Urothelium cell line (cell line): ENCODE data around the gene LAS1L.
"Not testable (repeated sequence)": the region's sequence is repeated elsewhere in the genome, so short reads cannot be mapped to it uniquely, and the experiment has no call there.

ENCODE experiments used
- DNase-seq: peaks from one replicate; pipeline ENCODE4 v3.0.0; 2011; ENCODE audit warnings: low spot score, mixed read lengths
- FAIRE-seq: peaks from 2 replicates; lab custom pipeline; 2011; peaks lifted over from hg19 to GRCh38; lab: Jason Lieb, UNC

The LAS1L gene

GRCh38 chrX:65534450-65535292 lies at the start of gene LAS1L:
TSS of gene LAS1L (minus strand) at chrX:65534787. CDS start at chrX:65534715, 72 bp downstream.
- peak; percentile 92 for DNase-seq
- no peak for FAIRE-seq

- FAIRE-seq: no peak
- DNase-seq: no peak
These were observed 48.0 kb upstream of the LAS1L start for GRCh38 chrX:65582450-65583082.

GRCh38 chrX:65581661-65582339 lies 47.2 kb upstream of the LAS1L start:
- peak; percentile 73 for DNase-seq
- FAIRE-seq: no peak

- no peak for DNase-seq
- FAIRE-seq: no peak
These were observed 43.8 kb upstream of the LAS1L start for GRCh38 chrX:65578346-65578745.

- no peak for FAIRE-seq
- DNase-seq: no peak
These were observed 41.6 kb upstream of the LAS1L start for GRCh38 chrX:65576160-65576559.

GRCh38 chrX:65575022-65575421 lies 40.4 kb upstream of the LAS1L start:
- FAIRE-seq: no peak
- DNase-seq: no peak

GRCh38 chrX:65574356-65574755 lies 39.8 kb upstream of the LAS1L start:
- FAIRE-seq (no peak), DNase-seq (no peak)

- DNase-seq (no peak), FAIRE-seq (no peak)
These were observed 38.4 kb upstream of the LAS1L start for GRCh38 chrX:65572971-65573370.

GRCh38 chrX:65562850-65563249 lies 28.3 kb upstream of the LAS1L start:
- FAIRE-seq, DNase-seq: not testable (repeated sequence)

- DNase-seq (no peak), FAIRE-seq (no peak)
These were observed 17.1 kb upstream of the LAS1L start for GRCh38 chrX:65551489-65552339.

- FAIRE-seq (no peak), DNase-seq (no peak)
These were observed 16.5 kb upstream of the LAS1L start for GRCh38 chrX:65551086-65551485.

- DNase-seq (no peak), FAIRE-seq (no peak)
These were observed 10.9 kb upstream of the LAS1L start for GRCh38 chrX:65545456-65545855.

- peak; percentile 22 for DNase-seq
These were observed 2.6 kb upstream of the LAS1L start for GRCh38 chrX:65537229-65537628.

GRCh38 chrX:65536291-65536690 lies 1.7 kb upstream of the LAS1L start:
- no peak for DNase-seq
- FAIRE-seq: no peak

More at GRCh38 chrX:65537229-65537628, 2.6 kb upstream of the LAS1L start:
- FAIRE-seq: no peak

GRCh38 chrX:65532016-65532415 lies 2.6 kb downstream of the LAS1L start:
- no peak for FAIRE-seq
- DNase-seq: no peak

GRCh38 chrX:65528705-65529340 lies 5.8 kb downstream of the LAS1L start:
- peak; percentile 64 for DNase-seq
- FAIRE-seq: peak; percentile 82

- FAIRE-seq: no peak
- DNase-seq: no peak
These were observed 6.3 kb downstream of the LAS1L start for GRCh38 chrX:65528293-65528692.

GRCh38 chrX:65524139-65524538 lies 10.4 kb downstream of the LAS1L start:
- no peak for DNase-seq
- FAIRE-seq: no peak

GRCh38 chrX:65522739-65523372 lies 11.7 kb downstream of the LAS1L start:
- DNase-seq: no peak

GRCh38 chrX:65519530-65519929 lies 15.1 kb downstream of the LAS1L start:
- FAIRE-seq, DNase-seq: not testable (repeated sequence)

More at GRCh38 chrX:65522739-65523372, 11.7 kb downstream of the LAS1L start:
- no peak for FAIRE-seq
